GM21447 (cell line): ENCODE results near the gene MACROH2A1.

Source experiments
- ATAC-seq: cut with Tn5 transposase; IDR thresholded peaks from one replicate; pipeline ENCODE4 v1.9.1; 2021; ENCODE audit not compliant: unreplicated experiment

The MACROH2A1 gene

DNA sequence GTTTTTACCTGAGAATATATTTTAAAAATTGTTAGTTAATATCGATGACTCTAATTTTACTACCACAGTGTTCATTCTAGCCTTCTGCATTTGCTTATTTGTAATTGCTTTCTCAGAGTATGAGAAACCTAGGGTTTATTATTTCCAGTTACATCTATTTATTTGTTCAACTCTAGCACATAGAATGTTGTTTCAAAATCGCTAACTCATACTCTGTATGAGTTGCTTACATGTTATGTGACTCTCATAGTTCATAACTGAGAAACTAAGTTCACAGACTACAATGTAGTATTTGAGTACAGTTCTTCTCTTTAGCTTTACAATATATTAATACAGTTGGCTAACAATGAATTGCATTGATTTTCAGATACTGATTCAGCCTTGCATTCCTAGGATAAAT lies 103.2 kb downstream of the MACROH2A1 start:
- ATAC-seq: no peak

DNA sequence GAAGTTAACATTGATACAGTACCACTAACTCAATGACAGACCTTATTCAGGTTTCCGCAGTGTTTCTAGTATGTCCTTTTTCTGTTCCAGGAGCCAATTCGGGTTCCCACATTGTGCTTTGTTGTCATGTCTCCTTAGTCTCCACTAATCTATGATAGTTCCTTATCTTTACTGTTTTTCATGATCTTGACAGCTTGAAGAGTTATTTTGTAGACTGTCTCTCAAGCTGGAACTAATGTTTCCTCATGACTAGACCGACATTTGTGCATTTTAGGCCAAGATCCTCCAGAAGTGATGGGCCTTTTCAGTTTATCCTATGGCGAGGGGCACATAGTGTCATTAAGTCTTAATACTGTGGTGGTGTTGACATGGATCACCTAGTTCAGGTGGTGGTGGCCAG lies 104.2 kb downstream of the MACROH2A1 start:
- ATAC-seq: no peak

DNA sequence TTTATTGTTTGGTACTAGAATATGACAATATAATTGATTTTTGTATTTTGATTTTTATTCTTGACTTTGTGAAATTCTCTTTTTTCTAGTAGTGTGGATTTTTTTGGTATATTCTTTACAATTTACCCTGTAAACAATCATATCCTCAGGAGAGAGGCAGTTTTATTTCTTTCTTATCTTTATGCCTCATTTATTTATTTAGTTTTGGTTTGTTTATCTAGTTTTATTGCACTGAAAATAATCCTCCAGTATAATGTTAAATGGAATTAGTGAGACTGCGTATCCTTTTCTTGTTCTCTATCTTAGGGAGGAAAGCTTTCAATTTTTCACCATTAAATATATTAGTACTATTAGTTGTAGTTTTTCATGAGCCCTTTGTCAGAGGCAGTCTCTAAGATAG lies 109.4 kb downstream of the MACROH2A1 start:
- no peak for ATAC-seq

DNA sequence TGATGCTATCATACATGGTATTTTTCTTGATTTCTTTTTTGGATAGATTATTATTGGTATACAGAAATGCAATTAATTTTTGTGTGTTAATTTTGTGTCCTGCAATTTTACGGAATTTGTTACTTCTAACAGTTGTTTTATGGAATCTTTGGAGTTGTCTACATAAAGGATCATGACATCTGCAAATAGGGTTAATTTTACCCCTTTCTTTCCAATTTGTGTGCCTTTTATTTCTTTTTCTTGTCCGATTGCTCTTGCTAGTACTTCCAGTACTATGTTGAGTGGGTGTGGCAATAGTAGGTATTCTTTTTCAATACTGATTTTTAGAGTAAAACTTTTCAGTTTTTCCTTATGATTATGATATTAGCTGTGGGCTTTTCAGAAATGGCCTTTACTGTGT lies 111.5 kb downstream of the MACROH2A1 start:
- ATAC-seq: no peak
